ENCODE results near the gene ZNF408. TPM values are rescaled to one million over a fixed set of nuclear protein-coding genes. Genes with fewer than 3 reads are reported as not detected.

Gene ZNF408
- total RNA-seq, 1 experiment from 2014 or later = 14.4 TPM

DNA sequence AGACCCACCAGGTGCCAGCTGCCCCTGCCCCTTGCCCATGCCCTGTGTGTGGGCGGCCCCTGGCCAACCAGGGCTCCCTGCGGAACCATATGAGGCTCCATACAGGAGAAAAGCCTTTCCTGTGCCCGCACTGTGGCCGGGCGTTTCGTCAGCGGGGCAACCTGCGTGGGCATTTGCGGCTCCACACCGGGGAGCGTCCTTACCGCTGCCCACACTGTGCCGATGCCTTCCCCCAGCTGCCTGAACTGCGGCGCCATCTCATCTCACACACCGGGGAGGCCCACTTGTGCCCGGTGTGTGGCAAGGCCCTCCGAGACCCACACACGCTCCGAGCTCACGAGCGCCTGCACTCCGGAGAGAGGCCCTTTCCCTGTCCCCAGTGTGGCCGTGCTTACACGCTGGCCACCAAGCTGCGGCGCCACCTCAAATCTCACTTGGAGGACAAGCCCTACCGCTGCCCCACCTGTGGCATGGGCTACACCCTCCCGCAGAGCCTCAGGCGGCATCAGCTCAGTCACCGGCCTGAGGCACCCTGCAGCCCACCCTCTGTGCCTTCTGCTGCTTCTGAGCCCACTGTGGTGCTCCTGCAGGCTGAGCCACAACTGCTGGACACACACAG, 4.3 kb downstream of the ZNF408 start:
- CTCF ChIA-PET = no interaction called here

More for the DNA sequence above, 4.3 kb downstream of the ZNF408 start:
- TF ChIP-seq SP1 (IDR thresholded peaks at IDR 0.05; ENCODE audit: low read depth) (no peak), CBX3 (IDR thresholded peaks at IDR 0.05; ENCODE audit: low read depth) (no peak), ZNF274 (IDR thresholded peaks at IDR 0.05; ENCODE audit: low read depth, low read length) (no peak), CEBPB (IDR thresholded peaks at IDR 0.05; ENCODE audit: low read depth) (no peak), EZH2phosphoT487 (IDR thresholded peaks at IDR 0.05; ENCODE audit: borderline replicate concordance) (no peak), POLR2AphosphoS5 (IDR thresholded peaks at IDR 0.05; ENCODE audit: low read depth, low read length) (no peak), MAX (IDR thresholded peaks at IDR 0.05) (no peak), POLR2A (IDR thresholded peaks at IDR 0.05; ENCODE audit: borderline replicate concordance, extremely low read depth, insufficient read depth, insufficient read length) (no peak), YY1 (IDR thresholded peaks at IDR 0.05; ENCODE audit: extremely low read depth, insufficient replicate concordance, low read depth, low read length) (no peak), ELF1 (IDR thresholded peaks at IDR 0.05; ENCODE audit: borderline replicate concordance, low read depth) (no peak), EGR1 (IDR thresholded peaks at IDR 0.05; ENCODE audit: low read depth) (no peak)
- TF ChIP-seq, protein P1, sequence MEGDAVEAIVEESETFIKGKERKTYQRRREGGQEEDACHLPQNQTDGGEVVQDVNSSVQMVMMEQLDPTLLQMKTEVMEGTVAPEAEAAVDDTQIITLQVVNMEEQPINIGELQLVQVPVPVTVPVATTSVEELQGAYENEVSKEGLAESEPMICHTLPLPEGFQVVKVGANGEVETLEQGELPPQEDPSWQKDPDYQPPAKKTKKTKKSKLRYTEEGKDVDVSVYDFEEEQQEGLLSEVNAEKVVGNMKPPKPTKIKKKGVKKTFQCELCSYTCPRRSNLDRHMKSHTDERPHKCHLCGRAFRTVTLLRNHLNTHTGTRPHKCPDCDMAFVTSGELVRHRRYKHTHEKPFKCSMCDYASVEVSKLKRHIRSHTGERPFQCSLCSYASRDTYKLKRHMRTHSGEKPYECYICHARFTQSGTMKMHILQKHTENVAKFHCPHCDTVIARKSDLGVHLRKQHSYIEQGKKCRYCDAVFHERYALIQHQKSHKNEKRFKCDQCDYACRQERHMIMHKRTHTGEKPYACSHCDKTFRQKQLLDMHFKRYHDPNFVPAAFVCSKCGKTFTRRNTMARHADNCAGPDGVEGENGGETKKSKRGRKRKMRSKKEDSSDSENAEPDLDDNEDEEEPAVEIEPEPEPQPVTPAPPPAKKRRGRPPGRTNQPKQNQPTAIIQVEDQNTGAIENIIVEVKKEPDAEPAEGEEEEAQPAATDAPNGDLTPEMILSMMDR (IDR thresholded peaks at IDR 0.05 in 2 of 3, conservative IDR thresholded peaks at IDR 0.05 in 1 of 3; ENCODE audit: borderline replicate concordance in 1 of 3, insufficient read depth in 1 of 3, low read depth in 2 of 3, low read length in 2 of 3) = no peak
- TF ChIP-seq, protein P2, sequence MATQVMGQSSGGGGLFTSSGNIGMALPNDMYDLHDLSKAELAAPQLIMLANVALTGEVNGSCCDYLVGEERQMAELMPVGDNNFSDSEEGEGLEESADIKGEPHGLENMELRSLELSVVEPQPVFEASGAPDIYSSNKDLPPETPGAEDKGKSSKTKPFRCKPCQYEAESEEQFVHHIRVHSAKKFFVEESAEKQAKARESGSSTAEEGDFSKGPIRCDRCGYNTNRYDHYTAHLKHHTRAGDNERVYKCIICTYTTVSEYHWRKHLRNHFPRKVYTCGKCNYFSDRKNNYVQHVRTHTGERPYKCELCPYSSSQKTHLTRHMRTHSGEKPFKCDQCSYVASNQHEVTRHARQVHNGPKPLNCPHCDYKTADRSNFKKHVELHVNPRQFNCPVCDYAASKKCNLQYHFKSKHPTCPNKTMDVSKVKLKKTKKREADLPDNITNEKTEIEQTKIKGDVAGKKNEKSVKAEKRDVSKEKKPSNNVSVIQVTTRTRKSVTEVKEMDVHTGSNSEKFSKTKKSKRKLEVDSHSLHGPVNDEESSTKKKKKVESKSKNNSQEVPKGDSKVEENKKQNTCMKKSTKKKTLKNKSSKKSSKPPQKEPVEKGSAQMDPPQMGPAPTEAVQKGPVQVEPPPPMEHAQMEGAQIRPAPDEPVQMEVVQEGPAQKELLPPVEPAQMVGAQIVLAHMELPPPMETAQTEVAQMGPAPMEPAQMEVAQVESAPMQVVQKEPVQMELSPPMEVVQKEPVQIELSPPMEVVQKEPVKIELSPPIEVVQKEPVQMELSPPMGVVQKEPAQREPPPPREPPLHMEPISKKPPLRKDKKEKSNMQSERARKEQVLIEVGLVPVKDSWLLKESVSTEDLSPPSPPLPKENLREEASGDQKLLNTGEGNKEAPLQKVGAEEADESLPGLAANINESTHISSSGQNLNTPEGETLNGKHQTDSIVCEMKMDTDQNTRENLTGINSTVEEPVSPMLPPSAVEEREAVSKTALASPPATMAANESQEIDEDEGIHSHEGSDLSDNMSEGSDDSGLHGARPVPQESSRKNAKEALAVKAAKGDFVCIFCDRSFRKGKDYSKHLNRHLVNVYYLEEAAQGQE (IDR thresholded peaks at IDR 0.05; ENCODE audit: low read depth) = no peak
- TF ChIP-seq, protein P3, sequence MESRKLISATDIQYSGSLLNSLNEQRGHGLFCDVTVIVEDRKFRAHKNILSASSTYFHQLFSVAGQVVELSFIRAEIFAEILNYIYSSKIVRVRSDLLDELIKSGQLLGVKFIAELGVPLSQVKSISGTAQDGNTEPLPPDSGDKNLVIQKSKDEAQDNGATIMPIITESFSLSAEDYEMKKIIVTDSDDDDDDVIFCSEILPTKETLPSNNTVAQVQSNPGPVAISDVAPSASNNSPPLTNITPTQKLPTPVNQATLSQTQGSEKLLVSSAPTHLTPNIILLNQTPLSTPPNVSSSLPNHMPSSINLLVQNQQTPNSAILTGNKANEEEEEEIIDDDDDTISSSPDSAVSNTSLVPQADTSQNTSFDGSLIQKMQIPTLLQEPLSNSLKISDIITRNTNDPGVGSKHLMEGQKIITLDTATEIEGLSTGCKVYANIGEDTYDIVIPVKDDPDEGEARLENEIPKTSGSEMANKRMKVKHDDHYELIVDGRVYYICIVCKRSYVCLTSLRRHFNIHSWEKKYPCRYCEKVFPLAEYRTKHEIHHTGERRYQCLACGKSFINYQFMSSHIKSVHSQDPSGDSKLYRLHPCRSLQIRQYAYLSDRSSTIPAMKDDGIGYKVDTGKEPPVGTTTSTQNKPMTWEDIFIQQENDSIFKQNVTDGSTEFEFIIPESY (IDR thresholded peaks at IDR 0.05; ENCODE audit: extremely low read depth, insufficient replicate concordance, low read length) = no peak
- TF ChIP-seq, protein P4, sequence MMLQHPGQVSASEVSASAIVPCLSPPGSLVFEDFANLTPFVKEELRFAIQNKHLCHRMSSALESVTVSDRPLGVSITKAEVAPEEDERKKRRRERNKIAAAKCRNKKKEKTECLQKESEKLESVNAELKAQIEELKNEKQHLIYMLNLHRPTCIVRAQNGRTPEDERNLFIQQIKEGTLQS (IDR thresholded peaks at IDR 0.05) = no peak
- H3K4me2 ChIP-seq (ENCODE audit: low read length) = no peak overlapping the region
- no peak overlapping the region for H3K27ac ChIP-seq (ENCODE audit: low read depth, low read length)
- ATAC-seq (no peak), DNase-seq (ENCODE audit: low read depth, low spot score) (no peak)
- POLR2A ChIA-PET = no interaction called here
- H3K36me3 ChIP-seq (ENCODE audit: control insufficient read depth in 1 of 2, insufficient read depth in 2 of 2, low read length in 2 of 2) = peaks cover 23 to 25% of the 10 kb centered on the region in 2 experiments
- no peak overlapping the region for H2AFZ ChIP-seq (ENCODE audit: low read depth, low read length, poor library complexity, severe bottlenecking)
- H3K9ac ChIP-seq (ENCODE audit: low read length) = no peak overlapping the region
- H3K4me1 ChIP-seq (ENCODE audit: control insufficient read depth in 1 of 2, insufficient read depth in 2 of 2, low read length in 2 of 2) = peaks cover 2 to 10% of the 10 kb centered on the region in 2 experiments; a peak in 2 of 4 replicates
- no peak overlapping the region for H3K4me3 ChIP-seq (replicated peaks in 1 of 2; ENCODE audit: low read depth in 1 of 2, low read length in 2 of 2)
- H3K9me3 ChIP-seq (ENCODE audit: control insufficient read depth in 1 of 2, insufficient read depth in 1 of 2, low read depth in 1 of 2, low read length in 2 of 2) = no peaks in the 10 kb centered on the region
- no peaks in the 10 kb centered on the region for H3K9me2 ChIP-seq (ENCODE audit: insufficient read depth)
- intact Hi-C loops (cut with micrococcal nuclease) = no loop called here
- peaks cover 24% of the 10 kb centered on the region for H3K79me2 ChIP-seq (ENCODE audit: insufficient read depth, low read length)
- BruUV-seq (replicated peaks) = no TSS peak
- RAD21 ChIA-PET (ENCODE audit: low non-redundant PET in 1 of 2, low total read pairs in 2 of 2, uncharacterized antibody in 2 of 2, unreplicated experiment in 2 of 2) = no interaction called here
- H3K27me3 ChIP-seq (ENCODE audit: insufficient read depth, low read length) = no peaks in the 10 kb centered on the region
- no peaks in the 10 kb centered on the region for H4K20me1 ChIP-seq (ENCODE audit: insufficient read depth)

All from HCT116 (cell line).